Activated CD4-positive, CD25-positive, alpha-beta regulatory T cell treated with anti-CD3 and anti-CD28 coated beads, Interleukin-2, amount 50 U/mL, for 24 hours (primary cell): Measurements from ENCODE around the gene CCDC127.

Experiments
- ATAC-seq, 2 donors: fragments of 150-1000 bp; cut with Tn5 transposase; one replicate each; pipeline ENCODE4 v1.10.0; 2021; ENCODE audit warnings: mild to moderate bottlenecking in 1 of 2, moderate library complexity in 1 of 2

Gene CCDC127

GRCh38 chr5:154826-155225 is 63.1 kb downstream of the CCDC127 start:
- ATAC-seq = no peak

GRCh38 chr5:154236-154635 is 63.7 kb downstream of the CCDC127 start:
- ATAC-seq = no peak

GRCh38 chr5:153256-153655 is 64.7 kb downstream of the CCDC127 start:
- no peak for ATAC-seq

DNA sequence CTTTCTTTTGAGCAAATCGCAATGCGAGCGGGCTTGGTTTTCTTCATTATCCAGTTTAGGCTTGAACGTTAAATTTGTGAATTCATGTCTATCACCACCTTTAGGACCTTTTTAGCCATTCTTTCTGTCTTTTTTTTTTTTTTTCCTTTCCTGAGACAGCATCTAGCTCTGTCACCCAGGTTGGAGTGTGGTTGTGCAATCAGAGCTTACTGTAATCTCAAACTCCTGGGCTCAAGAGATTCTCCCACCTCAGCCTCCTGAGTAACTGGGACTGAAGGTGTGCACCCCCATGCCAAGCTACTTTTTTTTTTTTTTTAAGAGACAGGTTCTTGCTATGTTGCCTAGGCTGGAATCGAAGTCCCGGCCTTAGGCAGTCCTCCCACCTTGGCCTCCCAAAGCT is 65.9 kb downstream of the CCDC127 start:
- ATAC-seq = no peak

DNA sequence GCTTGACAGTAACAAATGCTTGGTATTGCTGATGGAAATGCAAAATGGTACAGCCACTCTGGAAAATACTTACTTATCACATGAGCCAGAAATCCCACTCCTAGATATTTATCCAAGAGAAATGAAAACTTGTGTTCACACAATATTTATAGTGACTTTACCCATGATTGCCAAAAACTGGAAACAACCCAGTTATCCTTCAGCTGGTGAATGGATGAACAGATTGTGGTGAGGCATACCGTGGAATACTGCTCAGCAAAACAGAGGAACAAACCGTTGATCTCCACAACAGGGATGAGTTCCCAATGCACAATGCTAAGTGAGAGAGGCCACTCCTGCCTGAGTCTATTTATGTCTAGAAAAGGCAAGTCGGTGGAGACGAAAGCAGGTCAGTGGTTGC is 67.2 kb downstream of the CCDC127 start:
- no peak for ATAC-seq

DNA sequence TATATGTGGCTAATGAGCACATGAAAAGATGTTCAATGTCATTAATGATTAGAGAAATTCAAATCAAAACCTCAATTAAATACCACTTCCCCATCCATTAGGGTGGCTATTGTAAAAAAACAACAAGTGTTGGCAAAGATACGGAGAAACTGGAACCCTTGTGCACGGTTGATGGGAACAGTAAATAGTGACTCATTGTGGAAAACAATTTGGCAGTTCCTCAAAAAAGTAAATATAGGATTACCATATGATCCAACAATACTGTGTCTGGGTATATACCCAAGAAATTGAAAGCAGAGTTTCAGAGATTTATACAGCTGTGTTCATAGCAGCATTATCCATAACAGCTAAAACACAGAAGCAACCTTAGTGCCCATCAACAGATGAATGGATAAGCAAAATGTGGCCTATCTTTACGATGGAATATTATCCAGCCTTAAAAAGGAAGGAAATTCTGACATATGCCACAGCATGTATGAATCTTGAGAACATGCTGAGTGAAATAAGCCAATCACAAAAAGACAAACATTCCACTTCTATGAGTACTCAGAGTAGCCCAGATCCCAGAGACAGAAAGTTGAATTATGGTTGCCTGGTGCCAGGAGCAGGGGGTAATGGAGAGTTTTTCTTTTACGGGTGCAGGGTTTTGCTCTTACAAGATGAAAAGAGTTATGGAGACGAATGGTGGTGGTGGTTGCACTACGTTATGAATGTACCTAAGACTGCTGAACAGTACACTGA is 68.0 kb downstream of the CCDC127 start:
- no peak for ATAC-seq

- no peak for ATAC-seq
These were observed 70.2 kb downstream of the CCDC127 start for GRCh38 chr5:147751-148150.
